Measurements from ENCODE around the gene OR2J2. TPM values are rescaled to one million over a fixed set of nuclear protein-coding genes. Genes with fewer than 3 reads are reported as not detected.
"Not testable (repeated sequence)": the region's sequence is repeated elsewhere in the genome, so short reads cannot be mapped to it uniquely, and the experiment has no call there.

OR2J2 gene
- total and polyA plus RNA-seq, 10 of the 15 experiments (the other 5 are each of a cell fraction or from before 2014, with no cell fraction given): not detected

DNA sequence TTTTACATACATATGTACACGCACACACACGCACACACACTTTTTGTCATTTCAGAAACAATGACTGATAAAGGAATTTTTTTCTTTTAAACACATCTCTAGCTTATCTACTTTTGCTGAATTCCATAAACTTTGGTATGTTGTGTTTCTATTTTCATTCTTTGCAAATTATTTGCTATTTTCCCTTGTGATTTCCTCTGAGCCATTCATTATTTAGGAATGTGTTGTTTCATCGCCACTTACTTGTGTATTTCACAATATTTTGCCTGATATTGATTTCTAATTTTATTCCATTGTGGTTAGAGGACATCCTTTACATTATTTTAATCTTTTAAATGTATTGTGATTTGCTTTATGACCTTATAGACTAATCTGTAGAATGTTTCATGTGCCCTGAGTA is 23.6 kb upstream of the OR2J2 start (continued):
- TF ChIP-seq MEF2A (IDR thresholded peaks at IDR 0.05; ENCODE audit: insufficient read depth, low read depth, low read length) (no peak), BCL11A (IDR thresholded peaks at IDR 0.05; ENCODE audit: low read depth, low read length) (no peak), MXI1 (IDR thresholded peaks at IDR 0.05; ENCODE audit: low read depth, low read length) (no peak), STAT1 (conservative IDR thresholded peaks at IDR 0.05) (no peak), POLR2AphosphoS5 (IDR thresholded peaks at IDR 0.05; ENCODE audit: low read length) (no peak)
- TF ChIP-seq, protein P1, sequence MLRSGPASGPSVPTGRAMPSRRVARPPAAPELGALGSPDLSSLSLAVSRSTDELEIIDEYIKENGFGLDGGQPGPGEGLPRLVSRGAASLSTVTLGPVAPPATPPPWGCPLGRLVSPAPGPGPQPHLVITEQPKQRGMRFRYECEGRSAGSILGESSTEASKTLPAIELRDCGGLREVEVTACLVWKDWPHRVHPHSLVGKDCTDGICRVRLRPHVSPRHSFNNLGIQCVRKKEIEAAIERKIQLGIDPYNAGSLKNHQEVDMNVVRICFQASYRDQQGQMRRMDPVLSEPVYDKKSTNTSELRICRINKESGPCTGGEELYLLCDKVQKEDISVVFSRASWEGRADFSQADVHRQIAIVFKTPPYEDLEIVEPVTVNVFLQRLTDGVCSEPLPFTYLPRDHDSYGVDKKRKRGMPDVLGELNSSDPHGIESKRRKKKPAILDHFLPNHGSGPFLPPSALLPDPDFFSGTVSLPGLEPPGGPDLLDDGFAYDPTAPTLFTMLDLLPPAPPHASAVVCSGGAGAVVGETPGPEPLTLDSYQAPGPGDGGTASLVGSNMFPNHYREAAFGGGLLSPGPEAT (IDR thresholded peaks at IDR 0.05; ENCODE audit: low read depth): no peak

DNA sequence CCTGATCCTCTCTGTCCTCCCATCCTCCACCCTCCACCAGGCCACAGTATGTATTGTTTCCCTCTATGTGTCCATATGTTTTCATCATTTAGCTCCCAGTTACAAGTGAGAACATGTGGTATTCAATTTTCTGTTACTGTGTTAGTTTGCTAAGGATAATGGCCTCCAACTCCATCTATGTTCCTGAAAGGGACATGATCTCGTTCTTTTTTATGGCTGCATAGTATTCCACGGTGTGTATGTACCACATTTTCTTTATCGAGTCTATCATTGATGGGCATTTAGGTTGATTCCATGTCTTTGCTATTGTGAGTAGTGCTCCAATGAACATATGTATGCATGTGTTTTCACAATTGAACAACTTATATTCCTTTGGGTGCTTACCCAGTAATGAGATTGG is 21.3 kb upstream of the OR2J2 start:
- ATAC-seq; POLR2A ChIA-PET; H3K36me3 ChIP-seq (ENCODE audit: control insufficient read depth in 2 of 2, insufficient read depth in 2 of 2, low read length in 1 of 2); in situ Hi-C loops (cut with MboI); BruUV-seq (replicated peaks); RAD21 ChIA-PET (ENCODE audit: unreplicated experiment); H3K4me1 ChIP-seq (ENCODE audit: control insufficient read depth, insufficient read depth, low read length); DNase-seq (ENCODE audit: low read depth, low spot score); H3K9ac ChIP-seq (ENCODE audit: control insufficient read depth, insufficient read depth, low read length); H3K79me2 ChIP-seq (ENCODE audit: control insufficient read depth, insufficient read depth, low read length); H3K27ac ChIP-seq (ENCODE audit: control insufficient read depth, insufficient read depth); SMC1A ChIA-PET (ENCODE audit: uncharacterized antibody, unreplicated experiment); H3K4me3 ChIP-seq; H3K9me3 ChIP-seq (replicated peaks; ENCODE audit: control insufficient read depth, insufficient read depth, low read length); H2AFZ ChIP-seq (ENCODE audit: control insufficient read depth, low read depth, low read length); intact Hi-C loops (cut with micrococcal nuclease; ENCODE audit: unreplicated experiment); CTCF ChIA-PET; H4K20me1 ChIP-seq (ENCODE audit: control insufficient read depth, insufficient read depth); H3K4me2 ChIP-seq (ENCODE audit: control insufficient read depth, insufficient read depth); FAIRE-seq; H3K27me3 ChIP-seq (replicated peaks in 1 of 2; ENCODE audit: control insufficient read depth in 2 of 2, insufficient read depth in 2 of 2, low read length in 1 of 2): not testable (repeated sequence)
- 23% methylated on average over 3 of the region's 3 CpGs for WGBS (ENCODE audit: insufficient coverage, insufficient replicate concordance, low lambda C conversion rate, missing lambda C conversion rate)
